DMS114 treated with DMSO at 0.1 percent for 48 hours (cell line): Measurements from ENCODE around the gene BMP3.
"Not testable (repeated sequence)": the region's sequence is repeated elsewhere in the genome, so short reads cannot be mapped to it uniquely, and the experiment has no call there.

ENCODE experiments used
- DNase-seq: peaks from one replicate; lab custom pipeline; 2025; ENCODE audit not compliant: unreplicated experiment; lab: John Stamatoyannopoulos, UW

Gene BMP3

GRCh38 chr4:81030061-81030980 is at the start of gene BMP3:
BMP3 (plus strand) TSS chr4:81030708; CDS start chr4:81031285, 577 bp downstream.
- DNase-seq: no peak

GRCh38 chr4:80986011-80986410 is 44.5 kb upstream of the BMP3 start:
- no peak for DNase-seq

GRCh38 chr4:80989921-80990544 is 40.5 kb upstream of the BMP3 start:
- DNase-seq: peak; percentile 18

- no peak for DNase-seq
These were observed 39.7 kb upstream of the BMP3 start for GRCh38 chr4:80990851-80991250.

GRCh38 chr4:80999943-81000342 is 30.6 kb upstream of the BMP3 start:
- no peak for DNase-seq

GRCh38 chr4:81003597-81004111 is 26.9 kb upstream of the BMP3 start:
- DNase-seq: no peak

GRCh38 chr4:81007417-81007816 is 23.1 kb upstream of the BMP3 start:
- no peak for DNase-seq

GRCh38 chr4:81016566-81016965 is 13.9 kb upstream of the BMP3 start:
- not testable (repeated sequence) for DNase-seq

GRCh38 chr4:81019006-81019405 is 11.5 kb upstream of the BMP3 start:
- no peak for DNase-seq

GRCh38 chr4:81021142-81021944 is 9.2 kb upstream of the BMP3 start:
- no peak for DNase-seq

- DNase-seq: no peak
These were observed 8.5 kb upstream of the BMP3 start for GRCh38 chr4:81021981-81022380.

- no peak for DNase-seq
These were observed 7.0 kb upstream of the BMP3 start for GRCh38 chr4:81023484-81023883.

- DNase-seq: no peak
These were observed 678 bp downstream of the BMP3 start for GRCh38 chr4:81030981-81031791.

GRCh38 chr4:81031796-81032551 is 1.5 kb downstream of the BMP3 start:
- no peak for DNase-seq

GRCh38 chr4:81032771-81033684 is 2.5 kb downstream of the BMP3 start:
- no peak for DNase-seq

GRCh38 chr4:81038636-81039350 is 8.3 kb downstream of the BMP3 start:
- DNase-seq: no peak

GRCh38 chr4:81039351-81039972 is 9.0 kb downstream of the BMP3 start:
- DNase-seq: no peak
